ENCODE results near the gene TMX1.
"Not testable (repeated sequence)": the region's sequence is repeated elsewhere in the genome, so short reads cannot be mapped to it uniquely, and the experiment has no call there.

- not testable (repeated sequence) for TF ChIP-seq CTCF, POLR2A, POLR2AphosphoS5 (IDR thresholded peaks at IDR 0.05)
Measured at GRCh38 chr14:51223463-51223862, 16.6 kb upstream of the TMX1 start.
